A549 (cell line): Measurements from ENCODE around the gene C2CD2. TPM values are rescaled to one million over a fixed set of nuclear protein-coding genes. Genes with fewer than 3 reads are reported as not detected.

ENCODE experiments used
- ATAC-seq, 2 experiments: fragments of 200-7000 bp in 1 of 2; fragments of >200 bp in 1 of 2; cut with Nextera tagmentation in 1 of 2; cut with Tn5 transposase in 1 of 2; 3 replicates each; pipeline versions ENCODE4 v1.8.0 to v1.9.1; 2018 to 2020; ENCODE audit warnings: mild to moderate bottlenecking in 1 of 2, moderate library complexity in 1 of 2
- CTCF ChIA-PET: fragments of 300-600 bp; sonication (Branson Sonifier 250); formaldehyde crosslinking; extraction: SDS; loops from one replicate; lab custom pipeline; 2021; ENCODE audit warnings: antibody characterized with exemption, inconsistent platforms; lab: Yijun Ruan, JAX
- POLR2A ChIA-PET: fragments of 350-600 bp; formaldehyde crosslinking; extraction: SDS; loops from one replicate; lab custom pipeline; 2021; ENCODE audit warnings: antibody characterized with exemption, inconsistent platforms; lab: Yijun Ruan, JAX
- DNase-seq, 2 experiments: peaks; one replicate each; pipeline versions ENCODE4 v3.0.0 to v3.0.0-alpha.2; 2011 to 2016; ENCODE audit warnings: low read depth in 1 of 2, low spot score in 1 of 2
- FAIRE-seq: peaks from 2 replicates; lab custom pipeline; 2011; peaks lifted over from hg19 to GRCh38; lab: Jason Lieb, UNC
- H3K27ac ChIP-seq, 2 experiments: fragments of >200 bp; sonication (Bioruptor Twin); formaldehyde crosslinking; 3 replicates each; pipeline ENCODE4 v1.5.1; 2016 to 2017
- H3K4me1 ChIP-seq: fragments of >200 bp; sonication (Bioruptor Twin); formaldehyde crosslinking; 3 replicates; pipeline ENCODE4 v1.6.1; 2016
- H3K4me2 ChIP-seq: fragments of >200 bp; sonication (Bioruptor Twin); formaldehyde crosslinking; 3 replicates; pipeline ENCODE4 v1.6.1; 2016
- H3K4me3 ChIP-seq: fragments of >200 bp; sonication (Bioruptor Twin); formaldehyde crosslinking; 3 replicates; pipeline ENCODE4 v1.5.1; 2016
- H3K9me3 ChIP-seq: fragments of >200 bp; sonication (Bioruptor Twin); formaldehyde crosslinking; 3 replicates; pipeline ENCODE4 v1.6.1; 2016
- CEBPB ChIP-seq, 2 experiments: fragments of >200 bp in 1 of 2; sonication (Bioruptor Twin) in 1 of 2; formaldehyde crosslinking in 1 of 2; IDR thresholded peaks; 2 replicates each; pipeline ENCODE4 v1.6.1; 2012 to 2016
- CHD4 ChIP-seq: fragments of 200-600 bp; sonication (generic); IDR thresholded peaks from 2 replicates; pipeline ENCODE4 v1.6.1; 2016; ENCODE audit warnings: antibody characterized with exemption, mild to moderate bottlenecking, borderline replicate concordance
- ESRRA ChIP-seq: fragments of 150-350 bp; IDR thresholded peaks from 2 replicates; pipeline ENCODE4 v1.6.1; 2014; ENCODE audit warnings: mild to moderate bottlenecking, low read length, borderline replicate concordance
- GATA3 ChIP-seq: IDR thresholded peaks from 2 replicates; pipeline ENCODE4 v1.6.1; 2012; ENCODE audit warnings: borderline replicate concordance
- HDAC2 ChIP-seq: fragments of 200-600 bp; sonication (generic); IDR thresholded peaks from 2 replicates; pipeline ENCODE4 v1.6.1; 2016
- HEYL ChIP-seq: fragments of 250-450 bp; sonication (Bioruptor Pico); IDR thresholded peaks from 2 replicates; pipeline ENCODE4 v1.8.0; 2021; ENCODE audit warnings: mild to moderate bottlenecking, moderate library complexity
- JUN ChIP-seq, 2 experiments: fragments of >200 bp; sonication (Bioruptor Twin); formaldehyde crosslinking; IDR thresholded peaks; 2 replicates in 1 of 2; 3 replicates in 1 of 2; pipeline ENCODE4 v1.6.1; 2016 to 2017
- KDM5A ChIP-seq: fragments of 200-600 bp; sonication (generic); IDR thresholded peaks from 2 replicates; pipeline ENCODE4 v1.6.1; 2016; ENCODE audit warnings: antibody characterized with exemption, mild to moderate bottlenecking
- MAZ ChIP-seq: fragments of 150-350 bp; IDR thresholded peaks from 2 replicates; pipeline ENCODE4 v1.6.1; 2014; ENCODE audit warnings: antibody characterized with exemption, low read depth, low read length, borderline replicate concordance
- MYC ChIP-seq: IDR thresholded peaks from 2 replicates; pipeline ENCODE4 v1.6.1; 2012; ENCODE audit warnings: mild to moderate bottlenecking, inconsistent platforms, low read length, improper control_type of control experiment, borderline replicate concordance
- NR3C1 ChIP-seq: fragments of >200 bp; sonication (Bioruptor Twin); formaldehyde crosslinking; IDR thresholded peaks from 3 replicates; pipeline ENCODE4 v1.6.1; 2017
- PHF8 ChIP-seq: fragments of 200-600 bp; sonication (generic); IDR thresholded peaks from 2 replicates; pipeline ENCODE4 v1.6.1; 2016; ENCODE audit warnings: low read depth, mild to moderate bottlenecking, antibody characterized with exemption, moderate library complexity, borderline replicate concordance
- POLR2A ChIP-seq: IDR thresholded peaks from 2 replicates; pipeline ENCODE4 v1.6.1; 2012; ENCODE audit warnings: mild to moderate bottlenecking, low read length
- RARB ChIP-seq: fragments of 250-450 bp; sonication (Bioruptor Pico); IDR thresholded peaks from 2 replicates; pipeline ENCODE4 v1.8.0; 2021; ENCODE audit warnings: mild to moderate bottlenecking, moderate library complexity
- SMC3 ChIP-seq: fragments of >200 bp; sonication (Bioruptor Twin); formaldehyde crosslinking; IDR thresholded peaks from 3 replicates; pipeline ENCODE4 v1.6.1; 2018; ENCODE audit warnings: inconsistent platforms
- TP53 ChIP-seq: fragments of 250-450 bp; sonication (Bioruptor Pico); IDR thresholded peaks from 2 replicates; pipeline ENCODE4 v1.5.0; 2021; ENCODE audit warnings: mild to moderate bottlenecking, moderate library complexity
- ZC3H11A ChIP-seq: fragments of 450-650 bp; IDR thresholded peaks from 2 replicates; pipeline ENCODE4 v1.6.1; 2014; ENCODE audit warnings: antibody characterized with exemption, mild to moderate bottlenecking
- ZNF302 ChIP-seq: fragments of 250-450 bp; sonication (Bioruptor Pico); IDR thresholded peaks from 2 replicates; pipeline ENCODE4 v1.9.0; 2021; ENCODE audit warnings: inconsistent platforms, mild to moderate bottlenecking, moderate library complexity
- ZSCAN20 ChIP-seq: fragments of 250-450 bp; sonication (Bioruptor Pico); IDR thresholded peaks from 2 replicates; pipeline ENCODE4 v1.8.0; 2022; ENCODE audit warnings: mild to moderate bottlenecking, moderate library complexity
- WGBS: methylation state at CpG from one replicate; pipeline ENCODE4 v1.1.6; 2017; ENCODE audit errors: missing lambda C conversion rate; 5-methylcytosine and 5-hydroxymethylcytosine counted together
- polyA plus RNA-seq, 4 experiments: library from polyadenylated mRNA; depleted of rRNA in 3 of 4; stranded (reverse); fragments of >200 nt; fragmentation: RNase III in 1 of 4; extraction: RNeasy Plus Mini Kit Qiagen cat#74134 plus additional on column Dnase treatment in 1 of 4; gene quantifications; 2 replicates in 3 of 4; 3 replicates in 1 of 4; pipeline ENCODE4 v1.2.3, GENCODE V29; 2011 to 2017
- TF ChIP-seq, protein P1 (sequence below): fragments of 200-600 bp; sonication (generic); IDR thresholded peaks from 2 replicates; pipeline ENCODE4 v1.6.1; 2016; ENCODE audit warnings: antibody characterized with exemption, mild to moderate bottlenecking, moderate library complexity
- TF ChIP-seq, protein P2 (sequence below): IDR thresholded peaks from 2 replicates; pipeline ENCODE4 v1.6.1; 2012; ENCODE audit warnings: low read depth, borderline replicate concordance
- TF ChIP-seq, protein P3 (sequence below): fragments of 250-450 bp; sonication (Bioruptor Pico); IDR thresholded peaks from 2 replicates; pipeline ENCODE4 v1.5.0; 2021; ENCODE audit warnings: mild to moderate bottlenecking, moderate library complexity, borderline replicate concordance
- TF ChIP-seq, protein P4 (sequence below): fragments of >200 bp; sonication (Bioruptor Twin); formaldehyde crosslinking; IDR thresholded peaks from 3 replicates; pipeline ENCODE4 v1.5.1; 2016

The C2CD2 gene
- polyA plus RNA-seq, 2 of the 4 experiments (the other 2 are of a cell fraction): 7.0 to 13.5 TPM

DNA sequence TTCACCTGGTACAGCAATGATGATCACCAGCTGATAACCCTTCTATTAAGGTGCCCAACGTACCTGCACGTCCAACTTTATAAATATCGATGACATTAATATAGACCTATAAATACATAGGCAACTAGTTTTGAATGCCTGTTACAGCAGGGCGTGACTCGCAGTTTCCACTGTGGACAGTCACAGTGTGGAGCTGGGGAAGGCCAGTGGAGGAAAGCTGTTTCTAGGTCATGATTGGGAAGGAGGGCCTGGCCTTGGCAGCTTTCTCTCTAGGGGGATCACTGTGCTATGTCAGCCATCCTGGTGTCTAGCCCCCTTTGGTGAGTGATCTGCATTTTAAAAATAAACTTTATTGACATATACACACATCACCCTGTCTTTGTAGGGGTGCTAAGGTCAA, 70.2 kb downstream of the C2CD2 start (continued):
- TF ChIP-seq, protein P1, sequence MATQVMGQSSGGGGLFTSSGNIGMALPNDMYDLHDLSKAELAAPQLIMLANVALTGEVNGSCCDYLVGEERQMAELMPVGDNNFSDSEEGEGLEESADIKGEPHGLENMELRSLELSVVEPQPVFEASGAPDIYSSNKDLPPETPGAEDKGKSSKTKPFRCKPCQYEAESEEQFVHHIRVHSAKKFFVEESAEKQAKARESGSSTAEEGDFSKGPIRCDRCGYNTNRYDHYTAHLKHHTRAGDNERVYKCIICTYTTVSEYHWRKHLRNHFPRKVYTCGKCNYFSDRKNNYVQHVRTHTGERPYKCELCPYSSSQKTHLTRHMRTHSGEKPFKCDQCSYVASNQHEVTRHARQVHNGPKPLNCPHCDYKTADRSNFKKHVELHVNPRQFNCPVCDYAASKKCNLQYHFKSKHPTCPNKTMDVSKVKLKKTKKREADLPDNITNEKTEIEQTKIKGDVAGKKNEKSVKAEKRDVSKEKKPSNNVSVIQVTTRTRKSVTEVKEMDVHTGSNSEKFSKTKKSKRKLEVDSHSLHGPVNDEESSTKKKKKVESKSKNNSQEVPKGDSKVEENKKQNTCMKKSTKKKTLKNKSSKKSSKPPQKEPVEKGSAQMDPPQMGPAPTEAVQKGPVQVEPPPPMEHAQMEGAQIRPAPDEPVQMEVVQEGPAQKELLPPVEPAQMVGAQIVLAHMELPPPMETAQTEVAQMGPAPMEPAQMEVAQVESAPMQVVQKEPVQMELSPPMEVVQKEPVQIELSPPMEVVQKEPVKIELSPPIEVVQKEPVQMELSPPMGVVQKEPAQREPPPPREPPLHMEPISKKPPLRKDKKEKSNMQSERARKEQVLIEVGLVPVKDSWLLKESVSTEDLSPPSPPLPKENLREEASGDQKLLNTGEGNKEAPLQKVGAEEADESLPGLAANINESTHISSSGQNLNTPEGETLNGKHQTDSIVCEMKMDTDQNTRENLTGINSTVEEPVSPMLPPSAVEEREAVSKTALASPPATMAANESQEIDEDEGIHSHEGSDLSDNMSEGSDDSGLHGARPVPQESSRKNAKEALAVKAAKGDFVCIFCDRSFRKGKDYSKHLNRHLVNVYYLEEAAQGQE: no peak
- no peak for TF ChIP-seq CHD4

DNA sequence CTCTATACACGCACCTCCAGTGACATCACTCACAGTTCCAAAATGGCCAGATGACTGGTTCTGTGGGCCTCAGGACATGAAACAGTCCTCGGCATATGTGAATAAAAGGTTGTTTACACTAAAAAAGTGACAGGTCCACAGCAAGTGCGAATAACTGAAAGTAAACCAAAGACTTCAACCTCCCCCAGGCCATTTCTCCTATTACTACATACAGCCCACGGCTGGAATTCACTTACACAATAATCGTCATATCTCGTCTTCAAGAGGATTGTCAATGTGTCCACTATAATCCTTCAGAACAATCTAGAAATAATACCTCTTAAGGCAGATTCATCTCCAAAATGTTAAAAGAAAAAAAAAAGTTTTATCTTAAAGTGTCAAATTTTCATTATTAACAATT, 72.8 kb downstream of the C2CD2 start:
- WGBS: 90% methylated on average over 6 of the region's 6 CpGs
- TF ChIP-seq SMC3: no peak
- no peak for TF ChIP-seq ZNF302 (CRISPR knock-in tag)
- no peak for TF ChIP-seq CHD4
- Histone ChIP-seq H3K9me3 (no peaks in the 10 kb centered on the region), H3K4me3 (no peak overlapping the region), H3K4me2 (no peak overlapping the region), H3K27ac (no peak overlapping the region), H3K4me1 (peaks cover 8% of the 10 kb centered on the region; the same call in 2 of the 3 replicates)
- no peak for DNase-seq
- ChIA-PET POLR2A (no interaction called here), CTCF (no interaction called here)
- no peak for FAIRE-seq
- ATAC-seq: no peak

DNA sequence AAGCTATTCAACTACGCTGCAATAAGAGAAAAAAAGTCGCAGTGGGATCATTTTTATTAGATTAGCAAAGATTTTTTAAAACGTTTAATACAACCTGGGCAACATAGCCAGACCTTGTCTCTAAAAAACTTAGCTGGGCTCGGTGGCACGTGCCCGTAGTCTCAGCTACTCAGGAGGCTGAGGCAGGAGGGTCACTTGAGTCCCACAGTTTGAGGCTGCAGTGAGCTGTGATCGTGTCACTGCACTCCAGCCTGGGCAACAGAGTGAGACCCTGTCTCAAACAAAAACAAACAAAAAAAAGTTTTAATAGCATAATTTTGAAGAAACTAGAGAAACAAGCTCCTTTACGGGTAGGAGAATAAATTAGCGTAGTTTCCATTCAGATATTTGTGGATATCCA, 73.7 kb downstream of the C2CD2 start:
- no peaks in the 10 kb centered on the region for H3K9me3 ChIP-seq
- H3K4me1 ChIP-seq: peaks cover 8% of the 10 kb centered on the region; the same call in 2 of the 3 replicates
- H3K4me2 ChIP-seq: peak overlapping the region; percentile 69
- CTCF ChIA-PET: interaction anchor here (1.0 kb wide), 1 partner anchor 65 kb away, joined by 3 read pairs; no protein-coding TSS in a partner anchor
- POLR2A ChIA-PET: interaction anchor here (0.7 to 1.1 kb wide), 2 partner anchors 13 to 17 kb away, joined by 3 read pairs; no protein-coding TSS in a partner anchor
- no peak for DNase-seq
- no peak for ATAC-seq
- TF ChIP-seq KDM5A (no peak), RARB (CRISPR knock-in tag) (no peak), HEYL (CRISPR knock-in tag) (no peak), GATA3 (no peak), ESRRA (no peak), ZC3H11A (no peak), CEBPB (IDR thresholded peaks at IDR 0.05) (no peak), HDAC2 (no peak), NR3C1 (no peak), ZSCAN20 (CRISPR knock-in tag) (no peak)
- TF ChIP-seq, protein P2, sequence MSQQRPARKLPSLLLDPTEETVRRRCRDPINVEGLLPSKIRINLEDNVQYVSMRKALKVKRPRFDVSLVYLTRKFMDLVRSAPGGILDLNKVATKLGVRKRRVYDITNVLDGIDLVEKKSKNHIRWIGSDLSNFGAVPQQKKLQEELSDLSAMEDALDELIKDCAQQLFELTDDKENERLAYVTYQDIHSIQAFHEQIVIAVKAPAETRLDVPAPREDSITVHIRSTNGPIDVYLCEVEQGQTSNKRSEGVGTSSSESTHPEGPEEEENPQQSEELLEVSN: no peak
- H3K4me3 ChIP-seq: peak overlapping the region; percentile 57
- no peak for FAIRE-seq
- peak overlapping the region; percentile 99 to 100; a peak in 5 of 6 replicates for H3K27ac ChIP-seq
- 79% methylated on average over 9 of the region's 9 CpGs for whole genome bisulfite sequencing

DNA sequence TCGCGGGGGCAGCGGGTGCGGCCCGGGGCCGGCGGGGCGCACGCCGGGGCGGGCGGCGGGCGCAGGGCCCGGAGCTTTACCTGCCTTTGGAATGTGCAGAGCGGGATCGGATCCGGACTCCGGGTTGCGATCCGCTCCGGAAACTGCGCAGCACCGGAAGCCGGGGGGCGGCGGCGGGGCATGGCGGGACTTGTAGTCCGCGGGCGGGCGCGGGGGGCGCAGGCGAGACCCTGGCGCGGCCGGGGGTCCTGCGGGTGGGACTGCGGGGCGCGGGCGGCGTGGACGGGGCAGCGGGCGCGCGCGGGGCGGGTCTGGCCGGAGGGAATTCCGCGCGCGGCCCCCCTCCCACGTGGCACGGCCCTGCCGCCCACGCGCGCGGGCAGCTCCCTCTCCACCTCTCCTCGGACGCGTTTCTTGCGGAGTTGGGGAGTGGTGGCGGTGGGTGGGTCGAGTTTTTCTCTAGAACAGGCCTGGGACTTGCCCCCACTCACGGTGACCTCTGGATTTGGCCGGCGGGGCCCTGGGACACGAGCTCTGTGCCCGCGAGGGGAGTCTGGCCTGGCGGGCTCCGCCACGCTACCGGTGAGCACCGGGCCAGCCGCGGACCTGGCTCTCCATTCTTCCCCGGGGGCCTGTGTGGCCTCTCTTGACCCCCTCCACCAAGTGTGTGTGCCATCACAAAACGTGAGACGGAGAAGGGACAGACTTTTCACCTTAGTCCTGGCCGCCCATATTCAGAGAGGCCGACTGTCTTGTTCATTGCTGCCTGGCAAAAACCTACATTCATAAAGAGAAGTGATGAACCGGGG, 74.4 kb downstream of the C2CD2 start, which contains the start of gene PRDM15:
Gene PRDM15 (minus strand): TSS at position 155 of the 809 bp plus-strand sequence. CDS start 18,981 bp downstream, outside the sequence.
- ChIA-PET CTCF (interaction anchor here (0.5 to 1.0 kb wide), 3 partner anchors 64 to 1080 kb away, joined by 3 read pairs; no protein-coding TSS in a partner anchor), POLR2A (interaction anchor here (0.7 to 1.3 kb wide), 3 partner anchors 12 to 19 kb away, joined by 3 to 4 read pairs (median 3); no protein-coding TSS in a partner anchor)
- H3K9me3 ChIP-seq: no peaks in the 10 kb centered on the region
- 9% methylated on average over 17 of the region's 89 CpGs for WGBS
- FAIRE-seq (no peak), DNase-seq (peak; percentile 53 to 81), ATAC-seq (peak; percentile 77 to 89)
- H3K4me3 ChIP-seq: peak within 1 kb of the TSS; percentile 57
- peak within 1 kb of the TSS; percentile 94 for H3K4me2 ChIP-seq
- H3K4me1 ChIP-seq: peaks cover 8% of the 10 kb centered on the region; the same call in 2 of the 3 replicates
- H3K27ac ChIP-seq: peak within 1 kb of the TSS; percentile 99 to 100
- TF ChIP-seq JUN (IDR thresholded peaks at IDR 0.05): peak in 1 of 2 experiments; percentile 44; a peak in 3 of 5 replicates
- TF ChIP-seq POLR2A: peak; percentile 7; the same call in 1 of the 2 replicates
- TF ChIP-seq, protein P3, sequence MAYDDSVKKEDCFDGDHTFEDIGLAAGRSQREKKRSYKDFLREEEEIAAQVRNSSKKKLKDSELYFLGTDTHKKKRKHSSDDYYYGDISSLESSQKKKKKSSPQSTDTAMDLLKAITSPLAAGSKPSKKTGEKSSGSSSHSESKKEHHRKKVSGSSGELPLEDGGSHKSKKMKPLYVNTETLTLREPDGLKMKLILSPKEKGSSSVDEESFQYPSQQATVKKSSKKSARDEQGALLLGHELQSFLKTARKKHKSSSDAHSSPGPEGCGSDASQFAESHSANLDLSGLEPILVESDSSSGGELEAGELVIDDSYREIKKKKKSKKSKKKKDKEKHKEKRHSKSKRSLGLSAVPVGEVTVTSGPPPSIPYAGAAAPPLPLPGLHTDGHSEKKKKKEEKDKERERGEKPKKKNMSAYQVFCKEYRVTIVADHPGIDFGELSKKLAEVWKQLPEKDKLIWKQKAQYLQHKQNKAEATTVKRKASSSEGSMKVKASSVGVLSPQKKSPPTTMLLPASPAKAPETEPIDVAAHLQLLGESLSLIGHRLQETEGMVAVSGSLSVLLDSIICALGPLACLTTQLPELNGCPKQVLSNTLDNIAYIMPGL (CRISPR knock-in tag): 0 out of 2 replicates have a peak, but pooled peaks have one; percentile 19
- TF ChIP-seq PHF8: peak; percentile 89
- TF ChIP-seq ZNF302 (CRISPR knock-in tag): no peak
- peak; percentile 59; the same call in 1 of the 2 replicates for TF ChIP-seq MYC
- TF ChIP-seq, protein P4, sequence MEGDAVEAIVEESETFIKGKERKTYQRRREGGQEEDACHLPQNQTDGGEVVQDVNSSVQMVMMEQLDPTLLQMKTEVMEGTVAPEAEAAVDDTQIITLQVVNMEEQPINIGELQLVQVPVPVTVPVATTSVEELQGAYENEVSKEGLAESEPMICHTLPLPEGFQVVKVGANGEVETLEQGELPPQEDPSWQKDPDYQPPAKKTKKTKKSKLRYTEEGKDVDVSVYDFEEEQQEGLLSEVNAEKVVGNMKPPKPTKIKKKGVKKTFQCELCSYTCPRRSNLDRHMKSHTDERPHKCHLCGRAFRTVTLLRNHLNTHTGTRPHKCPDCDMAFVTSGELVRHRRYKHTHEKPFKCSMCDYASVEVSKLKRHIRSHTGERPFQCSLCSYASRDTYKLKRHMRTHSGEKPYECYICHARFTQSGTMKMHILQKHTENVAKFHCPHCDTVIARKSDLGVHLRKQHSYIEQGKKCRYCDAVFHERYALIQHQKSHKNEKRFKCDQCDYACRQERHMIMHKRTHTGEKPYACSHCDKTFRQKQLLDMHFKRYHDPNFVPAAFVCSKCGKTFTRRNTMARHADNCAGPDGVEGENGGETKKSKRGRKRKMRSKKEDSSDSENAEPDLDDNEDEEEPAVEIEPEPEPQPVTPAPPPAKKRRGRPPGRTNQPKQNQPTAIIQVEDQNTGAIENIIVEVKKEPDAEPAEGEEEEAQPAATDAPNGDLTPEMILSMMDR: no peak
- no peak for TF ChIP-seq MAZ
- TF ChIP-seq TP53 (CRISPR knock-in tag): peak; percentile 53; the same call in 1 of the 2 replicates
